GM20000 (cell line): Measurements from ENCODE around the gene GABBR1.

Source experiments
- DNase-seq: peaks from one replicate; pipeline ENCODE4 v3.0.0; 2012; ENCODE audit warnings: low spot score
- TF ChIP-seq, protein P1 (sequence below): IDR thresholded peaks from 2 replicates; pipeline ENCODE4 v1.5.1; 2012; ENCODE audit warnings: mild to moderate bottlenecking, control low read depth; ENCODE audit errors: extremely low read depth, missing control alignments

Gene GABBR1

DNA sequence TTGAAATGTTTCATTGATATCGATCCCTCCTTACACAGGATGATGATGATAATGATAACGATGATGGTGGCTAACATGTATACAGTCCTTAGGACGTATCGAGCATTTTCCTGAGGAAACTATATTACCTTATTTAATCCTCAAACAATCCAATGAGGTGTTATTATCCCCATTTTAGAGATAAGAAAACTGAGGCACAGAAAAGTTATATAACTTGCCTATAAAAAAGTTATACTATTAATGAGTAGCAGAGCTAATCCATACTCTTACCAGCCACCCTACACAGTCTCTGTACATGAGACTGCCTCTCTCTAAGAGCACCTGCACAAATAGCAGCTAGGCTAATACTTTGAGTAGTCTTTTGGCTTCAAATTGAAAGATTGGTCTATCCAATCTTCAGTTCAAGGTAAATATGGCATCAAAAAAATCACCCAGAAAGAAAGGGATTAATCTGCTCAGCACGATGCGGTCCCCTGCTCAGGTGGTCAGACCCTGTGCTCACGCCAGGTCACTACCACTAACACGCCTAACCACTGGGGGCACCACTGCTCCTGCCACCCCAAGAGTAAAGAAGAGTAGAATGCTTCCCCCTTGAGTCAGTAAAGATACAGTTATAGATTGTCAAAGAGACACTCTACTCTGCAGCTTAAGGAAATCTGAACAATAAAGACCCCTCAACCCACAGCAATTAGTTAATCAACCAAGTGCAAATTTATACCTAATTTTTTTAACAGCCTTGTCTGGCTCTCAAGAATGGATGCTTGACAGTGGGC is 15.0 kb downstream of the GABBR1 start:
- no peak for DNase-seq
- TF ChIP-seq, protein P1, sequence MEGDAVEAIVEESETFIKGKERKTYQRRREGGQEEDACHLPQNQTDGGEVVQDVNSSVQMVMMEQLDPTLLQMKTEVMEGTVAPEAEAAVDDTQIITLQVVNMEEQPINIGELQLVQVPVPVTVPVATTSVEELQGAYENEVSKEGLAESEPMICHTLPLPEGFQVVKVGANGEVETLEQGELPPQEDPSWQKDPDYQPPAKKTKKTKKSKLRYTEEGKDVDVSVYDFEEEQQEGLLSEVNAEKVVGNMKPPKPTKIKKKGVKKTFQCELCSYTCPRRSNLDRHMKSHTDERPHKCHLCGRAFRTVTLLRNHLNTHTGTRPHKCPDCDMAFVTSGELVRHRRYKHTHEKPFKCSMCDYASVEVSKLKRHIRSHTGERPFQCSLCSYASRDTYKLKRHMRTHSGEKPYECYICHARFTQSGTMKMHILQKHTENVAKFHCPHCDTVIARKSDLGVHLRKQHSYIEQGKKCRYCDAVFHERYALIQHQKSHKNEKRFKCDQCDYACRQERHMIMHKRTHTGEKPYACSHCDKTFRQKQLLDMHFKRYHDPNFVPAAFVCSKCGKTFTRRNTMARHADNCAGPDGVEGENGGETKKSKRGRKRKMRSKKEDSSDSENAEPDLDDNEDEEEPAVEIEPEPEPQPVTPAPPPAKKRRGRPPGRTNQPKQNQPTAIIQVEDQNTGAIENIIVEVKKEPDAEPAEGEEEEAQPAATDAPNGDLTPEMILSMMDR, result peak; percentile 14

DNA sequence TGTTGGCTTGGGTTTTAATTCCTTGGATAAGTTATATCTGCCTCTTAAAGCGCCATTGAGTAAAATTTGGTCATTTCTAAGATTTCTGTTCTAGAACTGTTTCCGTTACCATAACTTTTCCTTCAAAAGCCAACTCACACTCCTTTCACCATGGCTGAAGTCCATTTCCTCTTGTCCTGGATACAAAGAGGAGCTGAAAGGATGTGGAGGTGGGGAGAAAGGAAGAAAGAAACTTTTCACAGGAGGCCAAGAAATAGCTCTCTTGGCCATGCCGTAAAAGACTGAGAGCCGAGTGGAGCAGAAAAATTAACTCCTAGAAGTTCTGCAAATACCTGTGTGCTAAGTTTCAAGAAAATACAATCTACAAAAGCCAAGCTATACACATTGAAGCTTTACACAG is 21.6 kb downstream of the GABBR1 start:
- TF ChIP-seq, protein P1, result no peak
- no peak for DNase-seq

DNA sequence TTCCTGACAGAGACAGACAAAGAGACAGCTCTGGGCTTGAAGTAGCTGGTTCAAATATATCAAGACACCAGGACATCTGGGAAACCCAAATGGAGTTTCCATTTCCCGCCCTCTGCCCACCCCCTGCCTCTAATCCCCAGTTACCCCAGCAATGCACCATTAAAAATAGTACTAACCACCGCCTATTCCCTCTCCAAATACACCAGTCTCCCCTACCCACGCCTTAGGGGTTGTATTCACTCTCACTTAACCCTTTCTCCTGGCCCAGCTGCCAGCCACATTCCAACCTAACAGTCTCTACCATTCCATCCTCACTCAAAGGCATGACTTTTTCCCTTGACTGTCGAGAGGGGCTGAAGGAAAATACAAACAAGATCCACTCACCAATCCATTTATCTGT is 22.4 kb downstream of the GABBR1 start:
- TF ChIP-seq, protein P1, result no peak
- no peak for DNase-seq

DNA sequence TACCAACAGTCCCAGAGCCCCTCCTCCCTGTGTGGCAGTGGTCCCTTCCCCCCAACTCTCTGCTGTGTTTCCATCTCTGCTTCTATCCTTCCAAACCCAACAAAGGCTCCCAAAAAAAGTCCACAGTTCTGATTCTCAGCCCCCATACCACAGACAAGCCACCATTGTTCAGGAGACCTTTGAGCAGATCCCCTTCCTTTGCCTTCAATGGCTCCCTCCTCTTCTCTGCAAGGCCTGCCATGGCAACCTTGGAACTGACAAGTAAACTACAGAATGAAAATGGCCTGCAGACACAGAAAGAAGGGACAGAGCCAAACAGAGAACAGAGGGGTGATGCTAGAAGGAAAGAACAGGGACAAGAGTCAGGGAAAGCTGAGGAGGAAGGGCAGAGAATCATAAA is 24.9 kb downstream of the GABBR1 start:
- DNase-seq, result no peak
- TF ChIP-seq, protein P1, result no peak

DNA sequence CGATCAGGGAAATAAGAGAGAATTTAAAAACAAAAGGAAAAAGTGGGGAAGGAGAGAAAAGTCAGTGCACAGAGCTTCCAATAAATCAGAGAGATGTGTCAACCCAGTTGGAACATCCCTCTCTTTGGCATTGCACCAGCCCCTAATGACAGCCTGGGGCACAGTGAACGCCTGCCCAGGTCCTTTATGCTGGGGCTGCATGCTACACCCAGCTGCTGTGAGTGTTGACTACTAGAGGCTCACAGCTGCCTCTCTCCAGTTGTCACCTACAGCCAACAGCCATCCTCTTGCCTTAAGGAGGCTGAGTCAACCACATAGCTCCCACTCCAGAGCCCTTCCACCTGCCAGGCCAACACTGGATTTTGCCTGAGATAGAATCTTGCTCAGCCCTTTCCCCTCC is 29.1 kb downstream of the GABBR1 start:
- TF ChIP-seq, protein P1, result no peak
- no peak for DNase-seq

DNA sequence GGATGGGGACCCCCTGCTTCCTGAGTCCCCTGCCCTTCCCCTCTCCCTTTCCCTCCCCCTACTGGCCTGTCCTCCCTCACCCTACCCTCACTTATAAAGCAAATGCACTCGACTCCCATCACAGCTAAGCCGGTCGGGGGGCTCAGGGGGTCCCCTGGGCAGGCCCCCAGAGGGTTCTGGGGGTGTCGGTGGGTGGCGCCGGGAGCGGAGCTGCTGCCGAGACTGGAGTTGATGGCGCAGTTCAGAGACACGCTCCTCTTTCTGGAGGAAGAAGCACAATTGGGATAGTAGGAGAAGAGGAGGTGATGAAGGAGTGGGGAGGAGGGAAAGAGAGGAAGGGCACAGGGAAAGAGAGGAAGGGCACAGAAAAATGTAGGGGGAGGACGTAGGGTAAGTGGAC is 29.5 kb downstream of the GABBR1 start:
- TF ChIP-seq, protein P1, result no peak
- no peak for DNase-seq

DNA sequence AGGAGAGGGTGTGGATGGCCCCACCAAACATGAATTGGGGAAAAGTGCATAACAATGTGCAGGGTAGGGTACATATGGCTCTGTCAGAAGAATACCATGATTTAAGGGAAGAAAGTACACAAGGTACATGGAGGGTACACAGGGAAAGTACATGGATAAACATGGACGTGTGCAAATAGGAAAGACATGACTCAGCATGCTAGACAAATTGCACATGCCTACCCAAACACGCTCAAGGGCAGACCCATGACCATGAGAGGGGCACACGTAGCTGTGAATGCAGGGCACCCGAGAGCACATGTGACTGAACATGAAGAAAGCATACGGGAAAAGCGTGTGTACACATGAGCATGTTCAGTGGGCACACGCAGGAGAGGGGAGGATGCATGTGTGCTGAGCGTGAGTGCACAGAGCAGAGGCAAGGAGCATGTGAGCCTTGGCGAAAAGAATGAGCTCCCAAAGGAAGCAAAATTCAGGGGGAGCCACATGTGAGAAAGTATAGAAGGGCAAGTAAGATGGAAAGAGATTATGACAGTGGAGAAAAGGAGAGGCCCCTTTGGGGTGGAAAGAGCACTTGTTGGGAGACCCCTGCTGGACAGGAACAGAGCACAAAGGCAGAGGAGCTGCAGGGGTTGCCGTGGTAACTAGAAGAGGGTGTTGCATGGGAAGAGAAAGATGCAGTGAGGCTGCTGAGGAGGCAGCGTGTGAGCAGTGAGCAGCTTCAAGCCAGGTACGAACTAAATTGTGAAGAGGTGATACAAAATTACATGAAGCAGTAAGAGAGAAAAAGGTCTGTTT is 30.2 kb downstream of the GABBR1 start:
- TF ChIP-seq, protein P1, result peak; percentile 20
- DNase-seq, result no peak
